ENCODE data around the gene KRT14.

KRT14 gene

DNA sequence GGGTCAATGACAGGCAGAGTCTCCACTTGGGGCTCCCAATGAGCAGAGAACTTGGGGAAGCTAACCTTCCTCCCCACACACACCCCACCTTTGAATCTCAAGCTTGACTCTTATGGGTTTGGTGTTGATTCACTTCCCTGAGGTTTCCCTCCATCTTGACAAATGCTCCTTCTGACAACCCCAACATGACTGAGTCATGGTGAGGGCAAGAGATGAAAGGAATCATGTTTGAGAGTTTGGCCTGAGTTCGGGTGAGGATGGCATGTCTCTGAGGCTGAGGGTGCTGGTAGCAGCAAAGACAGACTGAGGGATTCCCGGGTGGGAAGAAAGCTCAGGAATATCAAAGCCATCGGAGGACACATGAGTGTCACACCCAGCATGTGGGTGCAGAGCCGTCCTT, 33.5 kb downstream of the KRT14 start:
- no peak for DNase-seq
- TF ChIP-seq, protein P1, sequence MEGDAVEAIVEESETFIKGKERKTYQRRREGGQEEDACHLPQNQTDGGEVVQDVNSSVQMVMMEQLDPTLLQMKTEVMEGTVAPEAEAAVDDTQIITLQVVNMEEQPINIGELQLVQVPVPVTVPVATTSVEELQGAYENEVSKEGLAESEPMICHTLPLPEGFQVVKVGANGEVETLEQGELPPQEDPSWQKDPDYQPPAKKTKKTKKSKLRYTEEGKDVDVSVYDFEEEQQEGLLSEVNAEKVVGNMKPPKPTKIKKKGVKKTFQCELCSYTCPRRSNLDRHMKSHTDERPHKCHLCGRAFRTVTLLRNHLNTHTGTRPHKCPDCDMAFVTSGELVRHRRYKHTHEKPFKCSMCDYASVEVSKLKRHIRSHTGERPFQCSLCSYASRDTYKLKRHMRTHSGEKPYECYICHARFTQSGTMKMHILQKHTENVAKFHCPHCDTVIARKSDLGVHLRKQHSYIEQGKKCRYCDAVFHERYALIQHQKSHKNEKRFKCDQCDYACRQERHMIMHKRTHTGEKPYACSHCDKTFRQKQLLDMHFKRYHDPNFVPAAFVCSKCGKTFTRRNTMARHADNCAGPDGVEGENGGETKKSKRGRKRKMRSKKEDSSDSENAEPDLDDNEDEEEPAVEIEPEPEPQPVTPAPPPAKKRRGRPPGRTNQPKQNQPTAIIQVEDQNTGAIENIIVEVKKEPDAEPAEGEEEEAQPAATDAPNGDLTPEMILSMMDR (IDR thresholded peaks at IDR 0.05; ENCODE audit: low read length) = no peak
- TF ChIP-seq EZH2phosphoT487 (IDR thresholded peaks at IDR 0.05; ENCODE audit: low read length) (no peak), EZH2 (optimal IDR thresholded peaks at IDR 0.05; ENCODE audit: low read depth, low read length) (no peak)
- no peaks in the 10 kb centered on the region for H3F3A ChIP-seq (ENCODE audit: insufficient read depth, low read length)
- H4K20me1 ChIP-seq (ENCODE audit: insufficient read depth, low read length) = no peaks in the 10 kb centered on the region
- no peaks in the 10 kb centered on the region for H3K36me3 ChIP-seq (replicated peaks; ENCODE audit: insufficient read depth, low read length)
- H3K9me3 ChIP-seq (replicated peaks; ENCODE audit: insufficient read depth, low read length) = no peaks in the 10 kb centered on the region
- H3K27ac ChIP-seq (ENCODE audit: low read length) = no peak overlapping the region
- H3K4me3 ChIP-seq (ENCODE audit: low read length) = no peak overlapping the region
- no peak overlapping the region for H2AFZ ChIP-seq (ENCODE audit: low read length)
- no peak overlapping the region for H3K9ac ChIP-seq (ENCODE audit: low read length)
- H3K27me3 ChIP-seq (replicated peaks; ENCODE audit: insufficient read depth, low read length) = peaks cover 26% of the 10 kb centered on the region
- H3K79me2 ChIP-seq (ENCODE audit: low read length) = no peaks in the 10 kb centered on the region
- no peak overlapping the region for H3K4me2 ChIP-seq (ENCODE audit: low read depth, low read length)
- H3K9me2 ChIP-seq (replicated peaks; ENCODE audit: insufficient read depth, low read length) = no peaks in the 10 kb centered on the region
- H3K4me1 ChIP-seq (ENCODE audit: low read length) = peaks cover 10% of the 10 kb centered on the region; the same call in 1 of the 2 replicates

DNA sequence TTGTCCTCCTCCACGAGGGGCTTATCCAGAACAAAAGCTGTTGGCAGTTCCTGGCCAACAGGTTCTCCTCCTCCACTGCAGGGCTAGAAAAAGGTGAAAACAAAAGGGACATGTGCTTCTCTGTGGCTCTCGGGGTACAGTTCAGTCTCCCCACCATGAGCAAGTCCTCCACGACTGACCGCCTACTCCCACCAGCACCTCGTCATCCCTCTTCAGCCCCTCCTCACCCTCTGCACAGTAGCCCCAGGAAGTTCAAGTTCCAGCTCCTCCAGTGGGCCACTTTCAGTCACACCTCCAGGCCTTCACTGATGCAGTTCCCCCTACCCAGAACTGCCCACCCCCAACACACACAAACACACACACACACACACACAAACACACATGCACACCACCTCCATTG, 34.2 kb downstream of the KRT14 start:
- H3K4me3 ChIP-seq (ENCODE audit: low read length) = no peak overlapping the region
- no peaks in the 10 kb centered on the region for H3K79me2 ChIP-seq (ENCODE audit: low read length)
- no peaks in the 10 kb centered on the region for H3K9me3 ChIP-seq (replicated peaks; ENCODE audit: insufficient read depth, low read length)
- no peak overlapping the region for H2AFZ ChIP-seq (ENCODE audit: low read length)
- peaks cover 12% of the 10 kb centered on the region; the same call in 1 of the 2 replicates for H3K4me1 ChIP-seq (ENCODE audit: low read length)
- H3K9ac ChIP-seq (ENCODE audit: low read length) = no peak overlapping the region
- no peaks in the 10 kb centered on the region for H4K20me1 ChIP-seq (ENCODE audit: insufficient read depth, low read length)
- no peaks in the 10 kb centered on the region for H3K9me2 ChIP-seq (replicated peaks; ENCODE audit: insufficient read depth, low read length)
- no peaks in the 10 kb centered on the region for H3K36me3 ChIP-seq (replicated peaks; ENCODE audit: insufficient read depth, low read length)
- TF ChIP-seq, protein P1 (IDR thresholded peaks at IDR 0.05; ENCODE audit: low read length) = no peak
- TF ChIP-seq EZH2 (optimal IDR thresholded peaks at IDR 0.05; ENCODE audit: low read depth, low read length) (no peak), EZH2phosphoT487 (IDR thresholded peaks at IDR 0.05; ENCODE audit: low read length) (no peak)
- DNase-seq = no peak
- peaks cover 20% of the 10 kb centered on the region; the same call in 1 of the 2 replicates for H3K27me3 ChIP-seq (replicated peaks; ENCODE audit: insufficient read depth, low read length)
- no peak overlapping the region for H3K4me2 ChIP-seq (ENCODE audit: low read depth, low read length)
- H3K27ac ChIP-seq (ENCODE audit: low read length) = no peak overlapping the region
- H3F3A ChIP-seq (ENCODE audit: insufficient read depth, low read length) = no peaks in the 10 kb centered on the region

DNA sequence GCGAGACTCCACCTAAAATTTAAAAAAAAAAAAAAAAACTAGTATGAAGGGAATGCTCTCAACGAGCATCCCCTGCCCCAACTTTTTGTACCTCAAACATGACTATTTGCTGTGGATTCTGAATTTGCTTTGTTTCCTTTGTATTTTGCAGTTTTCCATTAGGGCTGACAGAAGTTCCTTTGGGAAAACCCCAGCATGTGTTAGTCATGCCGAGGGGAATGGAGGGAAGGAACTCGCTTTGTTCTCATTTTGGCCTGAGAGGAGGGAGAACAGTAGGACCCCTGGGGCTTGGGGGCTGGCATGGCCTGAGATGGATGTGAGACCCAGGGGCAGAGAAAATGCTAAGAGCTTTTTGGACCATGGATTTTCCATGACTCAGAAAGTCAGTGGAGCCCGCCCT, 35.3 kb downstream of the KRT14 start:
- H3K36me3 ChIP-seq (replicated peaks; ENCODE audit: insufficient read depth, low read length) = no peaks in the 10 kb centered on the region
- H3K9me2 ChIP-seq (replicated peaks; ENCODE audit: insufficient read depth, low read length) = no peaks in the 10 kb centered on the region
- peaks cover 11% of the 10 kb centered on the region; the same call in 1 of the 2 replicates for H3K27me3 ChIP-seq (replicated peaks; ENCODE audit: insufficient read depth, low read length)
- H3K79me2 ChIP-seq (ENCODE audit: low read length) = no peaks in the 10 kb centered on the region
- no peaks in the 10 kb centered on the region for H3K9me3 ChIP-seq (replicated peaks; ENCODE audit: insufficient read depth, low read length)
- H3K4me2 ChIP-seq (ENCODE audit: low read depth, low read length) = no peak overlapping the region
- H2AFZ ChIP-seq (ENCODE audit: low read length) = no peak overlapping the region
- no peaks in the 10 kb centered on the region for H3F3A ChIP-seq (ENCODE audit: insufficient read depth, low read length)
- H3K27ac ChIP-seq (ENCODE audit: low read length) = no peak overlapping the region
- H3K4me3 ChIP-seq (ENCODE audit: low read length) = no peak overlapping the region
- TF ChIP-seq EZH2 (optimal IDR thresholded peaks at IDR 0.05; ENCODE audit: low read depth, low read length) (no peak), EZH2phosphoT487 (IDR thresholded peaks at IDR 0.05; ENCODE audit: low read length) (no peak)
- TF ChIP-seq, protein P1 (IDR thresholded peaks at IDR 0.05; ENCODE audit: low read length) = no peak
- peaks cover 12% of the 10 kb centered on the region; the same call in 1 of the 2 replicates for H3K4me1 ChIP-seq (ENCODE audit: low read length)
- H4K20me1 ChIP-seq (ENCODE audit: insufficient read depth, low read length) = no peaks in the 10 kb centered on the region
- DNase-seq = no peak
- no peak overlapping the region for H3K9ac ChIP-seq (ENCODE audit: low read length)
